HG03108 (cell line): ENCODE measurements around the gene TFAP2A.

Experiments used
- ATAC-seq: cut with Tn5 transposase; IDR thresholded peaks from one replicate; pipeline ENCODE4 v1.9.1; 2021; ENCODE audit warnings: moderate library complexity; ENCODE audit not compliant: unreplicated experiment

Gene TFAP2A

DNA sequence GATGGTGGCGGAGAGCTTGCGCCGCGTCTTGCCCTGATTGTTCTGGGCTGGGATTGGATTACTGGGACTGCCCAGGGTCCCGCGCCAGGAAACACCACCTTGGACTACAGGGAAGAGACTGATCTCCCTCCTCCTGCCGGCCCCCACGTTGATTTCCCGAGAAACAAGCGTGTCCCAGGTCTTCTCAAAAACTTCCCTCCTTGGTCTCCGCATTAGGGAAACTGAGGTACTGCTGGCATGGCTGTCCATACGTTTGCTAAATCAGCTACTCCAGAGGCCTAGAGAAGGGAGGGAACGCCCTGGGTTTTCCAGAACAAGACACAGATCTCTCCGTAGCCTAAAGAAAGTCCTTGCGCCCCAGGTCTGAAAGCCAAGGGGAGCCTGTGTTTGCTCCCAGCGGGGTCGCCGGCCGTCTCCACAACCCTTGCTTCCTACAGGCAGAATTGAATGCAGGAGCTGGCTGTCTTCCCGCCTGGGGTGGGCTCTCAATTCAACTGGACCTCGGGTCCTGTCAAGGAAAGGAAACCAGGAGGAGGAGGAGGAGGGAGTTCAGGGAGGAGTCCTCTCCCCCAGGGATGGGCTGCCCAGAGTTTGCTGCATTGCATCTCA is 29.2 kb downstream of the TFAP2A start:
- no peak for ATAC-seq

DNA sequence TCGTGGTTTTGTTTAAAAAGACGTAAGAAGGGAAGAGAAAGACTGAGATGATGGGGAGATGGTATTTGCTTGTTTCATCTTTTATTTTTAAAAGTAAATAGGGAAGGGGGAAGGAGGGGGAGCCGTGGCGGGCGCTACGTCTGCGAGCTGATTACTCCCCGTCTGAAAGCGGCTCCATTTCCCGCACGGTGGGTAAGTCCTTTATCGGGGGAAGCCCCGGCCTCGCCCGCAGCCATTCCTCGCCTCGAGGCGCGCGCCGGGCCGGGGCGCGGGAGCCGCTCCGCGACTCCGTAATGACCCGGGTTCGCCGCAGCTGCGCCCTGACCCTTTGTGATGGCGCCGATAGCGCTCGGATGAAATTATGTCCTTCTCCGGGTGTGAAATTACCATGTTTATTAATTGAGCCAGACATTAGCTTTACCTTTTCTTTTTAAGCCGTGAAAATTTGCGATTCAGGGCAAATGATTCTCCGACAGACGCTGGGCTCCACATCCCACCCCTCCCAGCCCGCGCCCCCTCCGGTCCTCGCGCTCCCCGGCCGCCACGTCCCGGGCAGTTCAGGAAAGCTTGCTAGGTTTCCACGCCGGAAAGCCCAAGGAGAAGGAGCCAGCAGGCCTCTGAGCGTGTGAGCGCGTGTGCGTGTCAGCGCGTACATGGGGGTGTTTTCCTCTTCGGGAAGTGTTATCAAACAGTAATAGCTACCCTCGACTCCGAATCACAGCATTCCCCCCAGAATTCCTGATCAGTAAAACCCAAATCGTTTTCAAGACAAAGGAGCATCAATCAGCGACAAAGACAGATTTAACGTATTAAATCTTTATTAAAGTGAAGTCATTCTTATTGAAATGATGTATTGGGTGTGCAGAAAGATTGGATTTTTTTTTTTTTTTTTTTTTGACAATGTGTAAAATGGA is 30.0 kb downstream of the TFAP2A start:
- no peak for ATAC-seq

DNA sequence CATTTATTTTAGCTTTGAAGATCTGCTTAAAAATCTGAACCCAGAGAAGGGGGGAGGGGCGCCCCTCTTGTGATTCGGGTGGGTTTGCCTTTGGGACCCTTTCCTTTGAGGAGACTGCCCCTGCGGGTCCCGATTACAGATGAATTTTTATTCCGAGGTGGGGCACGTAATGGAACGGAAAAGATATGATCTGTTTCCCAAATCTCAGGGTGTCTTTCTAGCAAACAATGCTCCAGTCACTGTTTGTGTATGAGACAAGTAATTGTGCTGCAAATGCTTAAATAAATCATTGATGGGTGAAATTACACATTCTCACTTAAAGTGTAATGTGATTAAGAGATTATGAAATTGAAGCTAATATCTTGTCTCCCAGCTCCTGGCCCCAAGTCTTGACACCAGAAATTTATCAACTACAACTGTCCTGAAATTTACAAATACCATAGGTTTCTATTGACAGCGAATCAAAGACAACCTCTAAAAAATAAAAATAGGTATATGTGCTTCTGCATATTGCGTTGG is 30.7 kb downstream of the TFAP2A start:
- no peak for ATAC-seq

DNA sequence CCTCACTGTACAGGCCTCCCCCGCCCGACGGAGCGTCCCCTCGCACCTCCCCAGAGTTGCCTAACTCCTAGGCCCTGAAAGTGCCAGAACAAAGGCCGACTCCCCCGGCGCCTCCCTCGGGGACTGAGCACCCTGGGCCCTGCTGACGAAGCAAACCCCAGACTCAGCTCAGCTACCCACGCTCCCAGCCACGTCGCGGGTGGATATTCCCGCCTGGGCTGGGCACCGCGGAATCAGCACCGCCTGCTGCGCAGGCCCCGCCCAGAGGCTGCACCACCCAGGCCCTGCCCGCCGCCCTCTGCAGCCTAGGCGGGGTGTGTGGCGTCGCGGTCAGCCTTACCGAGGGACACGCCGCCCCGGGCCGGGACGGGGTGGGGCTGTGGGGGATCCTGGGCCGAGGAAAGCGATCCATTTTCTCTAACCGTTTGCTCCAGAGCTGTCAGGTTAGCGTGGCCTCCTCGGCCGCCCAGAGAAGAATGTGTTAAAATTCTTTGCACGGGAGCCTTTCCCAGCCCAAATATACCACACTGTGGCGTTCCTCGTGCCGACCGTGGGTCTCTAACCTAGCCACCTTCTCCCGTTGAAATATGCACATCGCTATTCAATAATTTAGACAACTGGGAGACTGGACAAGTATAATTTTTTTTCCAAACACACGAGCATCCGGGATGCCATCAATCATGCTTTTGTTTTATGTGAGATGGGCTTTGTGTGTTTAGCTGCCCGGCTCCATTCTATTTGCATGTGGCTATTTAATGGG is 31.4 kb downstream of the TFAP2A start:
- ATAC-seq, result no peak

DNA sequence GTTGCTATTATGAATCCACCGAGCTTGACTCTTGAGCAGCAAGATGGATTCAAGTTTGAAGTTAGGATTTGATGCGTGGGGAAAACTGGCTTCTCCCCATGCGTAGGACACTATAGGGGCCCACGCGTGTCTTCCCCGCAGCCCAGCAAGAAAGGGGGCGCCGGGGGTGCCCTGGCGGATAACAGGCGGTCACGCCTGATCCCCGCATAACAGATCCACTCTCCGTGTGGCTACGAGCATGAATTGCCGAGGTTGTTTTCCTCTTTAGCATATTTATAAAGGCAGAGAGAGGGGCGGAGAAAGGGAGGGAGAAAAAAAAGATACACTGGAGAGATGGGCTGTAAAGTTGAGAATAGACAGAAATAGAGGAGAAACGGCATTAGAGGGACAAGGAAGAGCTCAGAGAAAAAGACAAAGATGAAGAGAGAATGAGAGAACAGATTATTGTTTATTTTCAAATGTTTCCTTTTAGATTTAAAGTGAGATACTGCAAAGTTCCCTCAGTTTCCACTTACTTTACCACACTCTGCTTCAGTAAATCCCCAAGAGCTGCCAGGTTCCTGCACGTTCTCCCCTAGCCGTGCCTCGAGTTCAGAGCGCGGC is 32.0 kb downstream of the TFAP2A start:
- ATAC-seq, result no peak

DNA sequence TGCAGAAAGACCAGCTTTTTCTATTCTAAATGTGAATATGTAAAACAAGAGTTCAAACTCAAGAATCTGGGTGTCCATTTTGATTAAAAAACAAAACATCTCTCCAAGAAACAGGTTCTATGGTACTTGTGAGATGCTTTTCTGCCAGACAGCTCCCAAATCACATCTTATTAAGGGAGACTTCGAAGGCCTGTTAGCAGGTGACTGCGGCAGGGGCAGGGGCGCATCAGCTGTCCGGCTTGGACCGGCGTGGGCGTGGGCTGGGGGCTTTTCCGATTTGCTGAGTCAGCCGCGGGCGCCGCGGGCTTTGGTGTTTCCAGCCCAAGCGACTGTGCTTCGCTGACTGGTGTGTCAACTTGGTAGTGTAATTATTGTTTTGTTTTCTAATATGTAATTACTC is 32.6 kb downstream of the TFAP2A start:
- ATAC-seq, result no peak

DNA sequence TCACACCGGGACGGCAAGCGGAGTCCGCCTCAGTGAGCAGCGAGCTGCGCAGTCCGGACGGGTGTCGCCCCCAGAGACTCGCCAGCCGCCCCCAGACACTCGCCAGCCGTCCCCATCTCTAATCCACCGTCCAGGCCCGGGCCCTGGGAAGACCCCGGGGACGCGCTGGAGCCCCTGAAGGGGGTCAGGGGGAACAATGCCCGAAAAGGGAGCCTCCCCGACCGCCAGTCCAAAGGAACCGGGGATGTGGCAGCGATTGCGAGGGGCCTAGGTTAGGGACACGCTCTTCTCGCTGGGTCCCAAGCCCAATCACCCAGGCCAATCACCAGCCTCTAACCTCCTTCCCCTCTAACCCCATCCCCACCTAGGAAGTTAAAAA is 33.1 kb downstream of the TFAP2A start:
- ATAC-seq, result no peak

DNA sequence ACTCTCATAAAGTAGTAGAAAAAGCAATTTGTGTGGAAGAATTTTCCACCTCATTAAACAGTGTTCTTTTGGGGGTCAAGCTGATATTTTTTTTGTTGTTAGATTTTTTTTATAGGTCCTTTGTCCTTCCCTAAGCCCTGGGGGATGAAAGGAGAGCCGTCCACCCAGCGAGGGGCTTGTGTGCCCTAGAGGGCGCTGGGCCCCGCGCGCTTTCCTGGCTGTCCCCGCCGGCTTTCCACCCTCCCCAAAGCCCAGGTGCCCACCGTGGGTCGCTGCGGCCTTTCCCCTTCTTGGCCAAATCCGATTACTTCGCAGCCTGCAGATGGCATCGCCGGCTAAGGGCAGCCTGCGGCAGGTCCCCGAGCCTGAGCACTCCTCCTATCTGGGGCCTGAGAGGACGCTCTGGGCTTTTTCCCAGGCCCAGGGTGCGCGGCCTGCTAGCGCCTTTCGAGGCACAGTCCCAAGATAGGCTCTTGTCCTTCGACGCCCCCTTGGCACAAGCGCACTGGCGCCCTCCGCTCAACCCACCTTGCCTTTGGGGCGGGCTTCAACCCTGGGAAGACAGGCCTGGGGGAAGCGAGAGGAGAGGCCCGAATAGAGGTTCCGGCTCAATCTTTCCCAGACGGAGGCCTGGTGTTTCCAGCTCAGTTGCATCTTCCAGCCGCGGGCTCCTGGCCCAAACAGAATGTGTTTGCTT is 33.6 kb downstream of the TFAP2A start:
- ATAC-seq, result no peak

DNA sequence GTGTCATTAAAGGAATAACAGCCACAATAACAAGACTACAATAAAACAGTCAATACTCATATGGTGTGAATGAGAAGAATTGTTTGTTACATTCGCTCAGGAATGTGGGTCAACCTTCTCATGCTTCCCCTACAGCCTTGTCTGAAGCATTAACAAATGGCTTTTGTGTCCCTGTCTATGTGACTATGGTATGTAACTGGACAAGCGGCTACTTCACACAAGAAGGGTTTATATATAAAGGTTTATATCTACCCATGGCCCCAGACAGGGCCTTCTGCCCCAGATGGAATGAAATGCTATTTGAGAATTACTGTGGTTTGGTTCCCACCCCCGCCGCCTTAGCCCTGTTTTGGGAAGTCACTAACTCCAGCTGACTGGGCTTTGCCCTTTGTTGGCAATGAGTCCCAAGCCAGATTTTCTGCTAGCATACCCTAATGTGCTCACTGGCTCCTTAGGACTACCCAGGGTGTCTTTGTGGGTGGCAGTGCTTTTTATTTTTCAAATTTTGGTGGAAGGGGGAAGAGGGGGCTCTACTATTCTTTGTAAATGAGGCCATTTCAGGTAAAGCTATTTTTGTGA is 39.4 kb downstream of the TFAP2A start:
- ATAC-seq, result no peak

DNA sequence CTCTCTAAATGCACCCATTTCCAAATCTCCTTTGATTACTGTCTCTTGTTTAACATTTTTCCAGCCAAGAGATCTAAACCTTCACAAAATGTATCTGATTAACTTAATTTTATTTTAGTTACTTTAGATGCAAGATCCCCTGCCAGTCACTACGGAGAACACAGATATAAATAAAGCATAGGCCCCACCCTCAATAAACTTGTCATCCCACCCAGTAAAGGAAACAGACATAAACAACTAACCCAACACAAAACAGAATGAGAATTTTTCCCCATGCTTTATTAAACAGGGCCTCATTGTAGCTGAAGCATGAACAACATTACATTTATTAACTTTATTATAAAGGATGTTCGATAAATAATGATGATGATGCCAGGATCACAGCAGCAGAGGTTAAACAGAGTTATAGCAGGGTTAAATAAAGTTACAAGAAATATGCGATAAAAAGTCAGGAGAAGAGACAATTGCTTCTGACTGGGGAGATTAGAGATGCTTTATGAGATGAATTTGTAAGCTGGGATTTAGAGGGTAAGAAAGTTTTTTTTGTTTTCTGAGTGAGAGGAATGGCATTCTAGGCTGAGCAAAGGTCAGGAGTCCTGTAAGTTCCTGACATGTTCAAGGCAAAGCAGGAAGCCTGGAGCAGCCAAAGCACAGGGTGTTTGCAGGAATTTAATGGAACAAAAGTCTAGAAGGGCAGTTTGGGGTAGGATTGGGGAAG is 41.1 kb downstream of the TFAP2A start:
- no peak for ATAC-seq

DNA sequence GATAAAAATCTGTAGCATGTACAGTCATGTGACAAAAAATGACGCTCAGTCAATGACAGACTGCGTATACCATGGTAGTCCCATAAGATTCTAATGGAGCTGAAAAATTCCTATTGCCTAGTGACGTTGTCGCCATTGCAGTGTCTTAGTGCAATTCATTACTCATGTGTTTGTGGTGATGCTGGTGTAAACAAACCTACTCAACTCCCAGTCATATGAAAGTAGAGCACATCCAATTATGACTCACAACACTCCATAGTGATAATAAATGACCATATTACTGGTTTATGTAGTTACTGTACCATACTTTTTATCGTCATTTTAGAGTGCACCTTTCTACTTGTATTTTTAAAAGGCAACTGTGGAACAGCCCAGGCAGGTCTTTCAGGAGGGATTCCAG is 45.0 kb downstream of the TFAP2A start:
- no peak for ATAC-seq

DNA sequence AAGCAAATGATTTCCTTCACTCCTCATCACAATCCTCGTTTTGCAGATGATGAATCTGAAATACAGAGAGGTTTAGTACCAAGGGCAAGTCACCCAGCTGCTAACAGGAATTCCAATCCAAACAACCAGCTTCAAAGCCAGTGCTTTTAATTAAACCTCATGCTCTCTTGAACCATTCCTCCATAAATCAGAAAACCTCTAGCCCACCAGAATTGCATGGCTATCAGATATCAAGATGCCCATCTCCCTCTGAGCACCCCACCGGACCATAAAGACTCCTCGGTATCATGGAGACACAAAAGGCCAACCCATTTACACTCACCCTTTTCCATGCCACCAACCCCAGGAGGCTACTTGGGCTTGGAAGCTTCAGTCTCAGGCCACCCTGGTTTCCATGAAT is 46.0 kb downstream of the TFAP2A start:
- ATAC-seq, result no peak

DNA sequence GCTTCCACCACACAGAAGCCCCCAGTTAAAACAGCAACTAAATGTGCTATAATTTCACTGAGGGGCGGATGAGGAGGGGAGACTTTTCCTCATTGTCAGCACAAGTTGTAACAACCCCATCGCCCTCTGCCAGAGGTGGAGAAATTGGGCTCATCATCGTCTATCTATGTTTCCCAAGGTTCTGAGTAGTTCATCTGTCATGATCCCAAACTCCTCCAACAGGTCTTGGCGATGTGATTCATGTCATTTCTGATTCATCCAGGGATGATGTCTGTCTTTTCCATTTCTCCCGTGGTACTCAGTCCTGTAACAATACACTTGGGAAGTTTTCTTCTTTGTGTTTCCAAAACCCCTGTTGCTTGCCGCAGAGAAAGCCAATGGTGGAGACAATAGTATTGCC is 51.0 kb downstream of the TFAP2A start:
- ATAC-seq, result no peak

DNA sequence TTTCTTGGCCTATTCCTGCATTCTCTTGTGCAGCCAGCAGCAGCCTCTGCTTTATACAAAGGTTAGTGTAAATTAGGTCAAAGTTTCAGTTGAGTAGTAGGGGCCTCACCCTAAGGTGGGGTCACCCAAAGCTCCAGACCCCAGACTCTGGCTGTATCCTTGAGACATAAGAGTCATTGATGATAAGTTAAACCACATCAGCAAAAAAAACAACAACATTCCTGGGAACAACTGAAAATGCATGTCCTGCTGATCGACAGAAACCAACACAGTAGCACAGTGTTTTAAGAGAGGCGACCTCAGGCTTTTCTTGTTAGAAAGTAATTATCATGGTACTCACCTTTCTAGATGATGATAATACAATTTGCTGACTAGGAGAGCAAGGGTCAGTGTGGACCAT is 52.6 kb downstream of the TFAP2A start:
- no peak for ATAC-seq

DNA sequence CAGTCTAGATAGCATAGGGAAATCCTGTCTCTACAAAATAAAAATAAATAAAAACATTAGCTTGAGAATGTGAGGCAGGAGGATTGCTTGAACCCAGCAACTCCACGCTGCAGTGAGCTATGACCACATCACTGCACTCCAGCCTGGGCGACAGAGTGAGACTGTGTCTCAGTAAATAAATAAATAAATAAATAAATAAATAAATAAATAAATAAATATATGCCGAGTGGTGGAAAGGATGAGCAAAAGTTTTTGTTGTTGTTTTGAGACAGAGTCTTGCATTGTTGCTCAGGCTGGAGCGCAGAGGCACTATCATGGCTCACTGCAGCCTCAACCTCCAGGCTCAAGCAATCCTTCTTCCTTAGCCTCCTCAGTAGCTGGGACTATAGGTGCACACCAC is 53.4 kb downstream of the TFAP2A start:
- no peak for ATAC-seq

DNA sequence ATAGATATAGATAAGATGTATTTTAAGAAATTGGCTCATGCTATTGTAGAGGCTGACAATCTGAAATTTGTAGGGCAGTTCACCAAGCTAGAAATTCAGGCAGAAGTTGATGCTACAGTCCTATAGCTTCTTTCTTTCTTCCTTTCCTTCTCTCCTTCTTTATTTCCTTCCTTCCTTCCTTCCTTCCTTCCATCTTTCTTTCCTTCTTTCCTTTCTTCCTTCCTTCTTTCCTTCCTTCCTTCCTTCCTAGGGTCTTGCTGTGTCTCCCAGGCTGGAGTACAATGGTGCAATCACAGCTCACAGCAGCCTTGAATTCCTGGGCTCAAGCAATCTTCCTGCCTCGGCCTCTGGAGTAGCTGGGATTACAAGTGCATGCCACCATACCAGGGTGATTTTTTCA is 55.3 kb downstream of the TFAP2A start:
- ATAC-seq, result no peak

DNA sequence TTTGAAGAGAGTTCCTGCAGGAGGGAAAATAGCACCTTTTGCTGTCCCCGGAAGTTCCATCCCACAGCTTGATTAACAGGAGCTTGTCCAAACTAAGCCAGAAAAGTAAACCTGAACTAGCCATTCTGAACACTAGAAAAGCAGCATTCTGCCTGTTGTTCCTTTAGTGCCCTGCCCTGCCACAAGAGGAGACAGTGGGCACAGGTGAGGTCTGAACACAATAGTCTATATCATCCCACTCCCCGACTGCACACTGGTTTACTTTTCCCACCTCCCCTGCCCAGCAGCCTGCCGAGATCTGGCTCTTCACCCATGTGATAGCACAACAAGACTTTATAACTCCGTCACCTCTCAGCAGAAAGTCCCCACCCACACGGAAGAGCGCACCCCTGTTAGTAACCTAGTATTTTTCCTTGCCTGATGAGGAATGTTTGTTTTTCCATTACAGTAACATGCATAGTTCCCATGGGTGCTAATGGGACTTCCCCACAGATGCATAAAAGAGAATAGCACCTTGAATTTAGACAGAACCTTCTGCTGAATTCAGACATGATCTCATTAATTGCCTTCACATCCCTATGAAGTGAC is 59.7 kb downstream of the TFAP2A start:
- ATAC-seq, result no peak

DNA sequence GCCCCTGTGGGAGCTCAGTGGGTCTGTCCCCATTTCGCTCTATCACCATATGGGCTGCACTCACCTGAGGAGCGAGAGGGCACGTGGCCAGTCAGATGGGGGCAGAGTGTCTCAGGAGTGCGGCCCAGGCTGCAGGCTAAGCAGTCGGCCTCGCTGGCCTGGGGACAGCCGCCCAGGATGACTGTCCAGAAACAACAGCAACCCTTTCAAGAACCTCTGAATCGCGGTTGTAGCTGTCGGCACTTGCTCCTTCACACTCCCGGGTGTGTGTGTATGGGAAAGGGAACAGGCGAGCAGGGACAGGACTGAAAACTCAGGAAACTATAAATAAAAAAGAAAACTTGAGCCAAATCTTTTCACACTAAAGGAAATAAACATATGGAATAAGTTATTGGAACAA is 63.1 kb downstream of the TFAP2A start:
- ATAC-seq, result no peak

DNA sequence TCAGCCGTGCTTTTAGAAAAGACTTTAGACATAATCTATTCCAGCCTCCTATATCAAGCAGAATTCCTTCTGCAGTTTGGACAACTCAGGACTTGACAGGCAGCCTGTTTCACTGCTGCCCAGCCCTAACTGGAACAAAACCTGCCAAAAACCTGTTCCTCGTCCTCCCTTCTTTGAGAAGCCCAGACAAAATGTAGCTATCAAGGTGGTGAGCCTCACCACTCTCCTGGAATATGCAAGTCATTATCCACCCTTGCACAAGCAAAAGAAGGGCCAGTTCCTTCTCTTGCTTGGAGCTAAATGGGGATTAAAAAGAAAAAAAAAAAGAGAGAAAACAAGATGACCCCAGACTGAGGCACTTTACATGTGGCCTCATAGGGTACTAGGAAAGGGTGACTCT is 64.2 kb downstream of the TFAP2A start:
- no peak for ATAC-seq
